A673 (cell line): ENCODE measurements around the gene POLR3K.

Experiments used
- CTCF ChIP-seq: fragments of 300-800, 200-600 bp; sonication (generic); conservative IDR thresholded peaks from 2 replicates; pipeline ENCODE4 v1.5.1; 2017; ENCODE audit warnings: low read depth, mild to moderate bottlenecking, antibody characterized with exemption, low read length, moderate library complexity, mixed read lengths
- EZH2 ChIP-seq: fragments of 200-600 bp; sonication (generic); IDR thresholded peaks from 2 replicates; pipeline ENCODE4 v1.6.1; 2017; ENCODE audit warnings: borderline replicate concordance, low read depth, mild to moderate bottlenecking, mixed read lengths, antibody characterized with exemption, low read length; ENCODE audit not compliant: poor library complexity, severe bottlenecking

- no peak for TF ChIP-seq CTCF
- no peak for TF ChIP-seq EZH2
These were observed 36.2 kb upstream of the POLR3K start for GRCh38 chr16:89391-90302.
